ENCODE measurements around the gene NCKAP5.

NCKAP5 gene

DNA sequence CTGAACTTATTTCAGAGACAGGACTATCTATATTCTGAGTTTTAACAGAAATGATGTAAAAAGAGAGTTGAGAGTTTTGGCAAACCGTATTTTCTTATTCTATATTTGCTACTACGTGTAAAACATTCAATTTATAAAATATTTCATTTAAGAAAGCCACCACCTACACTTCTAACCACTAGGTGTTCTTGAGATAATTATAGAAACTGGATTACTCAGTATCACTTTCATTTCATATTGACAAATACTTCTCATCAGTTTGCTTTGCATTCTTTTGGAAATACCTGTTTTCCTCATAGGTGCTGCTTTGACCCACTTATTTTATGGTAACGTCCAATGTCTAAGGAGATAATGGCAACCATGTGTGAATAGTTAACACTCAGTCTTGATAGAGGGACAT, 794.9 kb downstream of the NCKAP5 start:
- DNase-seq = no peak

DNA sequence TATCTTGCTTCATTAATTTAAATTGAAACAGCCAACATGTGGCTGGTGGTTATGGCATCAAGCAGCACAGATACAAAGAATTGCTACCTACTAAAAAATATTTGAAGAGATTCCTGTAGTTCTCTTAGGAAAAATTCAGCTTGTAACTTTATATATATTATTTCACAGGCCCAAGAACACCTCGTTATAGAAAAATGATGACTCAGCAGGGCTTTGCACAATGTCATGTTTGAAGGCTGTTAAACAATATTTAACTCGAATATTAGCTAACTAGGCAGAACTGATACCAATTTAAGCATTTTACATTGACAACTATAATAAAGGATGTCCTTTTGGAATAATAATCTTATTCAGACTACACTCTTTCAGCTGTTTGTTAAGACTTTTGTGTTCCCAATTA, 795.9 kb downstream of the NCKAP5 start:
- no peak for DNase-seq

DNA sequence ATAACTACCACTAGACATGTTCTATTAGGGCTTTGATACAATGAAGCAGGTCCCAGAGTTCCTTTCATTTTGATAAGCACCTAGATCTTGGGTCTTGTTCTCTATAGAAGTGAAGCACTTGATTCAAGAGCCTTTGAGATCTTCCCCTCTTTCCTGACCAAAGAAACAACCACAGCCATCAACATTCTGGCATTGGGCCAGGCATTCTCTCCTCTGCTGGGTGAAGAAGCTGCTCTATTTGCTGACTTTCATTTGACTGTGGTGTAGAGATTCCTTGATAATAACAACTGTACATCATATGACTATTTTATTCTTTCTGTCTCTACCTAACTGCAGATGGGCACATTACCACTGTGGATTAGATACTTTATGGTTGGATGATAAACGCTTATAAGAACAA, 801.7 kb downstream of the NCKAP5 start:
- no peak for DNase-seq

DNA sequence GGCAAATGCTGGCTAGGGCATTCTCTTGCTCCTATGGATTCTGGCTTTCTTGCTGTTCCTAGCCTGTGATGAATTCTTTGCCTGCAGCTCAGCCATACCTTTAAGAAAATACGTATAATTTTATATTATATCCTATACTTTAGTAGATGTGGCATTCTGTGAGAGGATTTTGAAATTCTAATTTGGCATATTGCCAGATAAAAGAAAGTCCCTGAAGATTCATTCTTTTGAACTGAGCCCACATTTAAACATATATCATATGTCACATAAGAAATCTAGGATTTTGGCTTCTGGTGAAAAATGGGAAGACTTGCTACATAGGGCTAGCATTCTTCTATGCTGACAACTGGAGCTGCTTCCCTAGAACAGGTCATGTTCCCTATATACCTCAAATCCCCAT, 806.8 kb downstream of the NCKAP5 start:
- DNase-seq = no peak

DNA sequence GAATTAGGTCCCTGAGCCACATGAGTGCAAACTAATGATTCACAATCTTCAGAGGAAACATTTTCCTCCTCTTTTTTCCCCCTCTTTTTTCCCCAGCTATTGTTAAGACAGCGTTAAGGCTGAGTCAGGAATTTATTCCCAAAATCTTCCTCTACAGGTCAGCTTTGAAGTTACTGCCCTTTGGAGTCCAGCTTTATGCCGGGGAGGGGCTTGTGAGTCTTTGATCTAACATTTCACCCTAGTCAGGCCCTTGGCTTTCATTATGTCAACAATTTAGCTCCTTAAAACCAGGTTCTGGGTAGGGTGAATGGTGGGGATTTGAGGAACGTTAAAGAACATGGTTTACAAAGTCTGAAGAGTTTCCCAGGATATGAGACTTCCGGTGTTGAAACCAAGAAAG, 807.3 kb downstream of the NCKAP5 start:
- no peak for DNase-seq

DNA sequence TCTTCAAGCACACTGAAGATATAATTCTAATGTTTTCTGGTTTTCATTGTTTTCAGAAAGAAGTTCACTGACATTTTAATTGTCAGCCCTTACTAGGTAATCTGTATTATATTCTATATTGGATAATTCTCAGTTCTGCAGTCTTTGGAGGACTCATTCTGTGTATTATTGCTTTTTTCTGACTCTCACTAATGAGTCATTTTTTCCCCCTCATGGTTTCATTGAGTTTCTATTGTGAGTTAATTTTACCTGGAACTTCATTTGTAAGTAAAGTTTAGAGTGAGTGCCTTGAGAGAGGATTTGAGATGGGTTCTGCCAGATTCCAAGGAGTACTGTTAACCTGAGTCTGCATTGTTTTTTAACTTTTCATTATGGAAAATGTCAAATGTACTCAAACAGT, 807.9 kb downstream of the NCKAP5 start:
- DNase-seq = no peak

DNA sequence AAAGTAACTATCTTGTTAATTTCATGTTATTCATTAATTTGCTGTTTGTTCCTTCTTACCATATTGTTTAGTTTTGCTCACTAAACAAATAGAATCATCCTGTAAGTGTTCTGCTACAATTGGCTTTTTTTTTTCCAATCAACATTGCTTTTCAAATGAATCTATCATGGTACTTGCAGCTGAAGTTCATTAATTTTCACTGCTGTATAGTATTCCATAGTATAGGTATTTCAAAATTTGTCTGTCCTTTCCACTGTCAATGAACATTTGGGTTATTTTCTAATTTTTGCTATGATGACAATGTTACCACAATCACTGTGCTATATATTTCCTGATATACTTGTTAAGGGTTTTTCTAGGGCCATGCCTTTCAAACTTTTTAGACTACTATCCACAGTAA, 809.3 kb downstream of the NCKAP5 start:
- no peak for DNase-seq

DNA sequence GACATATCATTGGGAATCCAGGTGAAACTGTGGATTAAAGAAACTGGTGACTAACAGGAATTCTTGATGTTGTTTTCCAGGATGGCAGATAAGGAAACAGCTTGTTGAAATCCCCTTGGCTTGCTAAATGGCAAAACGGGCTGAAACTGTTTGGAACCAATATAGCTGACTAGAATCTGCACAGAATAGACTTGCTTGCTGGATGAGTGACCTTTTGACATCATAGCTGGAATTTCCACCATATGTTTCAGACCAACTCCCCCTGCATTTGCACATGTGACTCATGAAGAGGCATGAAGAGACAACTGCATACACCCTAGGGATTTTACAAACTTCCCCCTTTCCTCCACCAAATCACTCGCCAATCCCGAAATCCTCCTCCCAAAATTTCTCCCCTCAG, 810.6 kb downstream of the NCKAP5 start:
- no peak for DNase-seq

DNA sequence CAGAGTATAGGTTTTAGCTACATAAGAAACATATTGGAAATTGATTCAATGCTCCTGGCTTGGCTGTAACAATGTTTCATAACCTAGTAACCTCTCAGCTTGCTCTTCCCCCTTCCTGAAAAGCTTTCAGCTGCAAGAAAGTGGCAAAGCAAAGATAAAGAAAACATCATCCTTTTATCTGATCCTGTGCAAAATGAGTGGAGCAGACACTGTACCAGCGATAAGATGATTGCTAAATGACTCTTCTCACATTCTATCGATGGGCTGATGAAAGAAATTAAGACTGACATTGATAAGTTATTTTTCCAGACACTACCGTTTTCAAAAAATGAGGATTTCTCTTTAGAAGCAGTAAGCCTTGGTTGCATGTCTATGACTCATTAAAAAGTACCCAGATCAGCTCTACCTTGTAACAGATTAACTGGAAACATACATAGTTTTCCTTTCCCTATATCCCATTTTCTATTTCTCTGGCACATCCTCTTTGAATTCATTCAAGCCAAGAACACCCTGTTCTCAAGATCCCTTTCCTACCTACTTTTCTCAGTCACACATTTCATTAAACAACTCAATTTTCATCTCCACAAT, 811.2 kb downstream of the NCKAP5 start:
- no peak for DNase-seq

DNA sequence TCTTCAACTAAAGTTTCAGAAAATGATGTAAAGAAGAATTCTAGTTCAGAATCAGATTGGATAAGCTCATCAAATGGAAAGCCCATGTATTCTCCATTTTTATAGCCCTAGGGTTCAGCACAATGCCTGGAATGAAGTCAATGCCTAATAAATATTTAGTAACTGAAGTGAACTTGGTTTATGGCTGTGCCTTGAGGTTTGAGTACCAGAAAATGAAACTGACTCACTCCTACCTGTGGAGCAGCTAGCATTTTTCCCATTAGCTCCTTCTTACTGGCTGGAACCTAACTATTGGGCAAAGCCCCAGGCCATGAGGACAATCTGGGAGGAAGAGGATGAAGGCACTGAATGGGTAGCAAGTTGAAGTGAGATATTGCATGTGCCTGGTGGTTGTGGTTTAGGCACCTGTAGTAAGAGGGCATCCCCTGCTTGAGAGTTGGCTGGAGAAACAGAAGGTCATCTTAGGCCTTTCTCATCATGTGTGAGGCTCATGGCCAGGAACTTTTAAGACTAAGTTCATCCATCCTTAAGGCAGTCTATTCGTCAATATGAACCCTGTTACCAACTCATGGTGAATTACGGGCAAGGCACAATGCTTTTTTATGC, 813.3 kb downstream of the NCKAP5 start:
- DNase-seq = no peak

DNA sequence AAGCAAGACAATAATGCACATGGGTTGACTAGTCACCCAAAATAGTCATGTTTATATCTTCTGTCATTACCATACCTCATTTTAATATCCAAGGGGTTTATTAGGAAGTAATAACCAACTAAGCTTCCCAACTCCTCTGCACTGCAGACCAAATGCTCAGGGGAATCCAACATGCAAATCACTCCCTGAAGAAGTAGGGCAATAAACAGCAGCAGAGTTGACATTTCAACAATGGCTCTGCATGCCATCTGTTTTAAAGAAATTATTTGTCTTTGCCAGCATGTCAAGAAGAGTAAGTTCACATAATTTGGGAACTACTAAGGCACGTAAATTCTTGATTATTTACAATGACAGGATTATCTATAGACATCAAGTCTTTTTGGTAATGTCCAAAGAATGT, 813.9 kb downstream of the NCKAP5 start:
- no peak for DNase-seq

DNA sequence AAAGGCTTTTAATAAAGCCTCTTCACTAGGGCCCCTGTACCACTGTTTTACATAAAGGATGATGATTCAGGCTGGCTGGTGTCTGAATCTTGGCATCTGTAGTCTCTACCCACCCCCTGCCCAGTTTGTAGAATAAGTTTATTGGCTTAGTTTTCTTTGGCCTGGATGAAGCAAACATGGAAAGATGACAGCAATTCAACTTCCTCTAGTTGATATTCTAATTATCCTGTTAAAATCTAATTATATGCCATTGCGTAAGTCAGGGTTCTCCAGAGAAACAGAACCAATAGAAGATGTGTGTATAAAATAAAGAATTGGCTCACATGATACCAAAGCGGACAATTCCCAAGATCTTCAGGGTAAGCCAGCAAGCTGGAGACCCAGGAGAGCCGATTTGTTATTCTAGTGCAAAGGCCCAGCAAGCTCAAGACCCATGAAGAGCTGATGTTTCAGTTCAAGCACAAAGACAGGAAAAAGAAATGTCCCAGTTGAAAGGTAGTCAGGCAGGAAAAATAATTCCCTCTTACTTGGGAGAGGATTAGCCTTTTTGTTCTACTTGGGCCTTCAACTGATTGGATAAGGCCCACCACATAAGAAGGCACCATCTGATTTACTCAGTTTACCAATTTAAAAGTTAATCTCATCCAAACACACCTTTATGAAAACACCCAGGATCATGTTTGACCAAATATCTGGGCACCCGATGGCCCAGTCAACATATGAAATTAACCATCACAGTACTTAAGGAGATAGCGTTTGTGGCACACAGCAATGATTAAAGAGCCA, 815.6 kb downstream of the NCKAP5 start:
- no peak for DNase-seq

DNA sequence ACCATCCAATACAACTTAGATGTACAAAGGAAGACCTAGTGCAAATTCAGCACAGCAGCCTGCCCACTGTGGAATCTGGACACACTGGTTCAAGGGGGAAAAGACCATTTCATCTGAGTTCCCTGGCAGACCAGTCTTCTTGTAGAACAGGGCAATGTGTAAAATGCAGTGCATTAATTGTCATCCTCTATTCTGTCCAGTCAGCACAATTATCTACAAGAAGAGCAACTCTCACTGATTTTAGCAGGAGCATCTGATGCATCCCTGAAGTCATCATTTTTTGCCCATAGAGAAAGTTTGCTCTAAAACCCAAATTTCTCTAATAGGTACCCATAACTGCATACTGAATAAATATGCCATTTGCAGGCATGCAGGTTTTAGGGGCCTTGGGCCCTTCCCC, 816.4 kb downstream of the NCKAP5 start:
- DNase-seq = no peak

DNA sequence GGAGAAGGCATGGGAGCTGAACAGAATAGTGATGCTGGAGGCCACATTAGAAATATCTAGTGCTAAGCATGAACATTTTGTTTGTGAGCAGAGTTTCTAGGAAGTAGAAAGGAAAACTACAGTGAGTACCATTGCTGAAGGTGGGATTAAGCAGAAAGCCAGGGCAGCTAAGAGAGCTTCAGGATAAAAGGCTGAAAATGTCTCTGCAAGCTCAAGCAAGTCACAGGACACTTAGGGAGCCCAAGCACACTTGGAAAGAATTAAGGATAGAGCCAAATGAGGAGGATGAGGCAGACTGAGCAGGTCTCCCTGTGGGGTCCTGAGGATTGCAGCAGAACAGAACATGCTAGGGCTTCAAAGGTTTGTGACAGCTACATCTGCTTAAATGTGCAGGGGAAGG, 817.7 kb downstream of the NCKAP5 start:
- DNase-seq = no peak

DNA sequence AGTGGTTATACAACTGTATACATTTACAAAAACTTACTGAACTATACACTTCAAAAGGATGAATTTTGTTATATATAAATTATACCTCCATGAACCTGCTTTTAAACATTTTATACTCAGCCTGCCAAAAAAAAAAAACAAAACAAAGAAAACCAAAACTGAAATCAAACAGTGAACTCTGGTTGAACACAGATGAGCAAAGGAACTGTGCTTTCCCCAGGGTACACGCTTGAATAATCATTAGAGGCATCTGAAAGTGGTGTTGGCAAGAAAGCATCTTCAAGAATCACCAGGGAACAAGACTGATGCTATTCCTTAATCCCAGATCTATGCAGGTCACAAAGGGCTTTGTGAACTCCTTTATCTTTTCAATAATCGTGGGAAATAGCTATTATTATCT, 821.2 kb downstream of the NCKAP5 start:
- DNase-seq = no peak

DNA sequence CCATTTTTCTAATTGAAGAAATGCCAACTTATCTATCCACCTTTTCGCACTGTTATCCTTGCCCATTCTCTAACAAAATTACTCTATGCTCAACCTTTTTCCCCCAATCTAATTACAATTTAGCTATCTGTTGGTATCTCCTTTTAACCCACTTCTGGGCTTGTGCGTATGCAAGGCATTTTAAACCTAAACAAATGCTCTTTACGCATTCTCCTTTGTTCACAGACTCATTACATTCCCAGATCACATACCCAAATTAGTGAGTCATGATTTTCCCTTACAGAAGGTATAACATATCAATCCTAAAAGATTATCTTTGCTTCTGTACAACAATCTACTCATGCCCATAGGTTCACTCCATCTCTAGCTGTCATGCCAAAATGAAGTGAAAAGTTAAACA, 826.5 kb downstream of the NCKAP5 start:
- DNase-seq = no peak

DNA sequence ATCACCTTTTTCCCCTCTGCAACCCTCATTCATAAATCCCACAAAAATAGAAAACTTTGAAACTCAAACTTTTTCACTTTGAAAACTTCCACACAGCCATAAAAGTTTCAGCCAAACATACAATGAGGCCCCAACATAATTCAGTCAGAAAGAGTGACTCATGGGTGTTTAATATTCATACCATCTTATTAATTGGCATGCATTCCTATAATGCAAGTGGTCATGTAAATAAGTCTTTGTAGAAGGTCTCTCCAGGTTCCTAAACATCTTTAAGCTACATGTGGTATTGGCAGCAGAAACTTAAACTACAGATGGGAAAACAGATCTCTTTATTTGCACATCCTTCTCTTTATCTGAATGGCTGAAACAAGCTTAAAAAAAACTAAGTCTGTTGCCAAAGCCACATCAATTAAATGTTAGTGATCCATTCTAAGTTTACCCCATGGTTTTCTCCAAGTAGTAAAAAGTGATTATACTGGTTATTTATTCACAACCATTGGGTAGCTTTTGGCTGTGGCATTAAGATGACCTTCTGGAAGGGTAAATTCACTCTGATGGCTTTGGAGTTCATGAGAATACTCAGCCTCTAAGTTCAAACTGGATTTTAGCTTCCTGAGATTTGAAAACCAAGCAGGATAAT, 828.1 kb downstream of the NCKAP5 start:
- no peak for DNase-seq

DNA sequence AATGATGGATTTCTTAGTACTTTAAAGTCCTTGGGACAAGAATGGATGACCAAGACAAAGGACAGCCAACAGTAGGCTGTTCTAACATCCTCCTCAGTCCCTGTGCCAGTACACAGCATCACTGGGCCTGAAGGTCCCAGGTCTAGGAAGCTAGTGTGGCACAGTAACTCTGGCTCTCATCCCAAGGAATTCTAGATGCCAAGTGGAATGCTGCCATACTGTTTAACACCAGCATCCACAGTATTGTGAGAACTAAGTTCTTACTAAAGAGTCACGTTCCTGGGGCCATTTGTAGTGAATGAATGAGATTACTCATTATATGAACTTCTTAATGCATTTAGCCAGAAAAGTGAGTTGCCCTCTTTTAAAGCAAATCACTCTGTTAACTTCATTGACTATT, 830.0 kb downstream of the NCKAP5 start:
- DNase-seq = no peak

DNA sequence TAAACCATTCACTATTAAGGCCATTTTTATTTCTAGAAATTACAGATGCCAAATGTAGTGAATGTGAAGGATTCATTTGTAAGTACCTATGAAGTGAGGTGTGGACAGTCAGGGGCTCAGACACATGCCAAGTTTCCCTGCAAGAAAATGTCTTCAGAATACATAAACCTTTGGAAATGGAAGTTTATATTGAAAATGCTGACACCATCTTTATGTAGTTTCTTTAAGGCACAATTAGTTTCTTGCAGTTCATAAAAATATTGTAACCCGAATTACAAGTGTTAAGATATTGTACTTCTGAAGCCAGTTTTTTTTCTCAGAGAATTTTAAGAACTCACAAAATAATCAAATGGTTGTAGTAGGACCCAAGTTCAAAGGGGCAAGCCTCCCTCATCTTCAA, 832.2 kb downstream of the NCKAP5 start:
- DNase-seq = no peak

DNA sequence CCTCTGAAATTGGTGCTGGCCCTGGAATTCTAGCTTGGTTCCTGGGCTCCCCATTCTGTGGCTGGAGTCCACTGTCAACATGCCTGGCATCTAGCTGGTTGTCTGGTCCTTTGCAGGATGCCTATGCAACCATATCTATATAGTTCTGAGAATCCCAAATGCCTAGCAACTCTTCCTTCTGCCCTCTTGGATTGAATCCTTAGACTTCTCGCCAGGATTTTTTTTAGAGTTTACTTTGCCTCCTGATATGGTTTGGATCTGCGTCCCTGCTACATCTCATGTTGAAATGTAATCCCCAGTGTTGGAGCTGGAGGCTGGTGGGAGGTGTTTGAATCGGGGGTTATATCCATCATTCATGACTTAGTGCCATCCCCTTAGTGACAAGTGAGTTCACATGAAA, 833.3 kb downstream of the NCKAP5 start:
- DNase-seq = no peak

DNA sequence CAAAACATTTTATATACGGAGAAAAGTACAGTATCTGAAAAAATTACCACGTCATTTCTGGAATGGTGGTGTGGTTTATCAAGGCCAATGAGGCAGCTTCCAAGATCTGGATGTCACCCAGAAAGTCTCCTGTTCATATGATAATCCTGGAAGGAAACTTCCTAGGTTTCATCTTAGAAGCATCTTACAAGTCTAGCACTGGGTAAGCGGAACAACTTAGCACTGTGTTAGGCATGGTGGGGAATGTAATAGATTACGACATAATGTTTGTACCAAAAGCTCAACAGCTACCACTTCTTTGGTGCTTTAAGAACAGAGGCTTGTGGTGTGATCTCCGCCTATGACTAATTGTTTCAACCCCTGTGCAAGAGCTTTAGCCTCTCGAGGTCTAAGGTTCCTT, 835.2 kb downstream of the NCKAP5 start:
- no peak for DNase-seq

DNA sequence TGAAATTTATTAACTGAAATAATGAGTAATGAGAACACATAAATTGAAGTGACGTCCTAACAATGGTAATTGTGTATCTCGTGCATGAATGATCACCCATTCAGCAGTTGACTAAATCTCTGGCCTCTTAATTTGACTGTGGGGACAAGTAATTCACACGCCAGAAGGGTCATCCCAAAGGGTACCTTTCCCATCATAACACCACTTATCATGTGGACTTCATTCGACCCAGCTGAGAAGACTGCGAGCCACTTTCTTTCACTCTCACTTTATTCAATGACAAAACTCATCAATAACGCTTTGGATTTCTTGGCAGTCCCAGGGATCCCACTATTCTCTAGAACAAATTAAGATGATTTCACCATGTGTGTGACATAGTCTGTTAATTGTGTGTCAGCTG, 835.6 kb downstream of the NCKAP5 start:
- DNase-seq = no peak

DNA sequence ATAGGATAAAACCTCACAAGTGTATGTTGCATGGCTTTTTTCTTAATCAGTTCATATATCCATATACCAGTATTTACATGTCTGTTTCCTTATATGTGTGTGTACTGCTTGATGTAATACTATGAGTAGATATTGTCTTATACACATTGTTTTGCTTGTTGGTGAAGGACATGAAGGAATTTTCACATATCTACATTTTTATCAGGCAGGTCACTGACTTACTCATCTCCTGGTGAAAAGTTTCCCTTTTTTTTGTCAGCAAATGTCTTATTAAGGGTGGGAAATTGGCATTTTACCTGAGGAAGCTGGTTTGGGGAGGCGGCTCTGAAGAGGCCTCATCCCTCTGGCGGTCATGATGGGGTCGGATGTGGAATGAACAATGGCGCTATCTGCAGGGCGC, 836.8 kb downstream of the NCKAP5 start:
- no peak for DNase-seq

DNA sequence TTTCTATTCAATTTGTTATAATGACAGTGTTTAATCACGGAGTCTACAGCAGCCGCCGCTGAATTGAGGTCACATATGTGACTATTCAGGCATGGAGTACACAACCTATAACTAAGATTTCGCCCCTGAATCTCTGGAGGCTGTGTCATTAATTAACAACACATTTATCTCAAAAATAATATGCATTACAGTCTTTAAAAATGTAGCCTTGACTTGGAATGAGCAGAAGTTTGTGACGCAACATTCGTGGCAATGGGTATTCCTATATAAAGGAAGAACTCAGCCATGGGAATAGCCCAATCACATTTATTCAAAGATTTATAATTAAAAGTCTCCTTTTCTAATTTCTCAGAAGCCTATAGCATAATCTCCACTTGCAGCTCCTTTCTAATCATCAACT, 837.7 kb downstream of the NCKAP5 start:
- DNase-seq = no peak
